NB4 (cell line): ENCODE data around the gene XRCC5.

Source experiments
- POLR2A ChIP-seq: IDR thresholded peaks from 2 replicates; pipeline ENCODE4 v1.6.1; 2011; ENCODE audit warnings: mild to moderate bottlenecking; ENCODE audit not compliant: insufficient read length; ENCODE audit errors: extremely low read depth
- TF ChIP-seq, protein P1 (sequence below): IDR thresholded peaks from one replicate; pipeline ENCODE4 v1.5.1; 2012; ENCODE audit warnings: low read depth, low read length

- TF ChIP-seq, protein P1, sequence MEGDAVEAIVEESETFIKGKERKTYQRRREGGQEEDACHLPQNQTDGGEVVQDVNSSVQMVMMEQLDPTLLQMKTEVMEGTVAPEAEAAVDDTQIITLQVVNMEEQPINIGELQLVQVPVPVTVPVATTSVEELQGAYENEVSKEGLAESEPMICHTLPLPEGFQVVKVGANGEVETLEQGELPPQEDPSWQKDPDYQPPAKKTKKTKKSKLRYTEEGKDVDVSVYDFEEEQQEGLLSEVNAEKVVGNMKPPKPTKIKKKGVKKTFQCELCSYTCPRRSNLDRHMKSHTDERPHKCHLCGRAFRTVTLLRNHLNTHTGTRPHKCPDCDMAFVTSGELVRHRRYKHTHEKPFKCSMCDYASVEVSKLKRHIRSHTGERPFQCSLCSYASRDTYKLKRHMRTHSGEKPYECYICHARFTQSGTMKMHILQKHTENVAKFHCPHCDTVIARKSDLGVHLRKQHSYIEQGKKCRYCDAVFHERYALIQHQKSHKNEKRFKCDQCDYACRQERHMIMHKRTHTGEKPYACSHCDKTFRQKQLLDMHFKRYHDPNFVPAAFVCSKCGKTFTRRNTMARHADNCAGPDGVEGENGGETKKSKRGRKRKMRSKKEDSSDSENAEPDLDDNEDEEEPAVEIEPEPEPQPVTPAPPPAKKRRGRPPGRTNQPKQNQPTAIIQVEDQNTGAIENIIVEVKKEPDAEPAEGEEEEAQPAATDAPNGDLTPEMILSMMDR = no peak
- no peak for TF ChIP-seq POLR2A
Observed at GRCh38 chr2:216160786-216161185, 51.6 kb downstream of the XRCC5 start.
